SU-DHL-6 (cell line): ENCODE data around the gene SLC22A9.

ENCODE experiments used
- H2AFZ ChIP-seq: fragments of 200-600 bp; sonication (generic); 2 replicates; pipeline ENCODE4 v1.6.1; 2014; ENCODE audit warnings: low read depth, mild to moderate bottlenecking, moderate library complexity, mixed read lengths, antibody characterized with exemption, low read length; ENCODE audit not compliant: severe bottlenecking
- H3F3A ChIP-seq: fragments of 200-600 bp; shearing (Covaris generic); 2 replicates; pipeline ENCODE4 v1.6.0; 2016; ENCODE audit warnings: antibody characterized with exemption, mild to moderate bottlenecking; ENCODE audit not compliant: insufficient read depth
- H3K27ac ChIP-seq: fragments of 200-600 bp; sonication (generic); 2 replicates; pipeline ENCODE4 v1.5.1; 2016; ENCODE audit warnings: low read depth, mild to moderate bottlenecking, low read length, moderate library complexity, mixed read lengths
- H3K27me3 ChIP-seq: fragments of 200-600 bp; sonication (generic), shearing (Covaris generic); 2 replicates; pipeline ENCODE4 v1.6.0; 2014; ENCODE audit warnings: mild to moderate bottlenecking, low read length
- H3K36me3 ChIP-seq: fragments of 200-600 bp; sonication (generic); 2 replicates; pipeline ENCODE4 v1.6.1; 2014; ENCODE audit warnings: mild to moderate bottlenecking, low read length, mixed read lengths
- H3K4me2 ChIP-seq: fragments of 300-600, 200-600 bp; shearing (Covaris generic), sonication (generic); 2 replicates; pipeline ENCODE4 v1.6.0; 2014; ENCODE audit warnings: low read length, low read depth, mild to moderate bottlenecking; ENCODE audit not compliant: poor library complexity, severe bottlenecking
- H3K4me3 ChIP-seq: fragments of 200-600 bp; sonication (generic); 2 replicates; pipeline ENCODE4 v1.5.1; 2014; ENCODE audit warnings: antibody characterized with exemption, low read length, mild to moderate bottlenecking, mixed read lengths; ENCODE audit not compliant: insufficient read depth, poor library complexity, severe bottlenecking
- H3K79me2 ChIP-seq: fragments of 200-600 bp; sonication (generic); 2 replicates; pipeline ENCODE4 v1.6.1; 2014; ENCODE audit warnings: mild to moderate bottlenecking, low read length, moderate library complexity; ENCODE audit not compliant: insufficient read depth
- H3K9ac ChIP-seq: fragments of 200-600 bp; sonication (generic); 2 replicates; pipeline ENCODE4 v1.7.0; 2014; ENCODE audit warnings: mild to moderate bottlenecking, low read length
- H3K9me2 ChIP-seq: fragments of 200-600 bp; sonication (generic); replicated peaks from 2 replicates; pipeline ENCODE4 v1.6.1; 2014; ENCODE audit warnings: low read length; ENCODE audit not compliant: insufficient read depth
- H3K9me3 ChIP-seq: fragments of 200-600 bp; sonication (generic); 2 replicates; pipeline ENCODE4 v1.6.1; 2014; ENCODE audit warnings: low read length, mixed read lengths; ENCODE audit not compliant: insufficient read depth
- H4K20me1 ChIP-seq: fragments of 200-600 bp; sonication (generic); 2 replicates; pipeline ENCODE4 v1.6.1; 2014; ENCODE audit warnings: low read depth, mild to moderate bottlenecking, antibody characterized with exemption, low read length, moderate library complexity, mixed read lengths
- CTCF ChIP-seq: fragments of 200-600 bp; sonication (generic); IDR thresholded peaks from one replicate; pipeline ENCODE4 v1.5.1; 2017; ENCODE audit warnings: antibody characterized with exemption, mild to moderate bottlenecking, low read length, moderate library complexity; ENCODE audit not compliant: insufficient read depth, poor library complexity, severe bottlenecking
- EZH2phosphoT487 ChIP-seq: fragments of 200-600 bp; sonication (generic), shearing (Covaris generic); conservative IDR thresholded peaks from 2 replicates; pipeline ENCODE4 v1.6.1; 2018; ENCODE audit warnings: mild to moderate bottlenecking, antibody characterized with exemption, low read length, moderate library complexity, mixed read lengths

The SLC22A9 gene

GRCh38 chr11:63343130-63343529 lies 26.5 kb upstream of the SLC22A9 start:
- Histone ChIP-seq H3K36me3 (no peaks in the 10 kb centered on the region), H3K9me2 (no peaks in the 10 kb centered on the region), H3K79me2 (no peaks in the 10 kb centered on the region), H2AFZ (no peak overlapping the region), H3K4me3 (no peak overlapping the region), H3F3A (no peaks in the 10 kb centered on the region), H3K27me3 (no peaks in the 10 kb centered on the region), H3K27ac (no peak overlapping the region), H3K9ac (no peak overlapping the region), H3K9me3 (no peaks in the 10 kb centered on the region), H4K20me1 (no peaks in the 10 kb centered on the region), H3K4me2 (no peak overlapping the region)
- TF ChIP-seq EZH2phosphoT487 (no peak), CTCF (no peak)

DNA sequence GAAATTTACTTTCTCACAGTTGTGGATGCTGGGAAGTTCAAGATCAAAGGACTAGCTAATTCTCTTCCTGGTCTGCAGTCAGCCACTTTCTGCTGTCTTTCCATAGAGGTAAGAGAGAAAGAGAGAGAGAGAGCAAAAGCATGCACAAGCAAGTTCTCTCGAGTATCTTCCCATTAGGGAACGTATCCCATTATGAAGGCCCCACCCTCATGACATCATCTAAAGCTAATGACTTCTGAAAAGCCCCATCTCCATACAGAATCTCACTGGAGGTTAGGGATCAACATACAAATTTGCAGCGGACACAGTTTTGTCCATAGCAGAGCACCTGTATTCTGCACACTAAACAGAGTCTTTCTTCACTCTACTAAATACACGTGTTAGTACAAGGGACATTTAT lies 17.4 kb upstream of the SLC22A9 start:
- TF ChIP-seq EZH2phosphoT487 (no peak), CTCF (no peak)
- no peaks in the 10 kb centered on the region for H3K9me2 ChIP-seq
- H3K9ac ChIP-seq, result no peak overlapping the region
- no peaks in the 10 kb centered on the region for H3K27me3 ChIP-seq
- no peak overlapping the region for H2AFZ ChIP-seq
- H3K4me3 ChIP-seq, result no peak overlapping the region
- no peaks in the 10 kb centered on the region for H3K79me2 ChIP-seq
- H3K27ac ChIP-seq, result no peak overlapping the region
- no peaks in the 10 kb centered on the region for H4K20me1 ChIP-seq
- no peaks in the 10 kb centered on the region for H3F3A ChIP-seq
- no peak overlapping the region for H3K4me2 ChIP-seq
- H3K9me3 ChIP-seq, result no peaks in the 10 kb centered on the region
- H3K36me3 ChIP-seq, result no peaks in the 10 kb centered on the region

DNA sequence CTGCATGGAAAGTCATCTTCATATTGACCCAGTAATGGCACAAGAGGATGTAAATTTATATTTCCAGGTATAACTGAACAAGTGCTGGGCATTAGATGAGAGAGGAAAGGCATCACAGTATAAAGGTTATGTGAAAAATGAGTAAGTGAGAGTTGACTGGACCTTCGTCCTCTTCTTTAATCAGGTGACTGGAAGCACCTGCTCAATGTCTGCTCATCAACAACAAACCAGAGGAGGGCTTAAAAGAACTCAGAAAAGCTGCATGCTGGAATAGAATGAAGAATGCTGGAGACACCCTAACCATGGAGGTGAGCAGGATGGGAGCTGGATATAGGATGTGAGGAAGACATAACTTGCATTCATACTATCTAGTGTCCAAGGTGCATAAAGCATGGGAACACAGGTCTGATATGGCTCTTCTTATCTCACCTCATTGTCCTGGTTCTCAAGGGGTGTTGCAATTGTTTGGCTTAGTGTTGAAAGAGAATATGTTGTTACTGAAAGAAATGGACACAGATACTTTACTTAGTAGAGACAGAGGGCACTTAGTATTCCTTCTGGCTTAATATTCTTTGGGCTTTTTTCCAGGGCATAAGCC lies 7.3 kb upstream of the SLC22A9 start:
- Histone ChIP-seq H3K36me3 (no peaks in the 10 kb centered on the region), H3K9me3 (no peaks in the 10 kb centered on the region), H3K9me2 (no peaks in the 10 kb centered on the region), H2AFZ (no peak overlapping the region), H3K27ac (no peak overlapping the region), H3K79me2 (no peaks in the 10 kb centered on the region), H3K4me2 (no peak overlapping the region), H3K4me3 (no peak overlapping the region), H3F3A (no peaks in the 10 kb centered on the region), H4K20me1 (no peaks in the 10 kb centered on the region), H3K9ac (no peak overlapping the region), H3K27me3 (no peaks in the 10 kb centered on the region)
- TF ChIP-seq EZH2phosphoT487, result no peak
- TF ChIP-seq CTCF, result no peak
